ENCODE results near the gene VSX2.
"Not testable (repeated sequence)": the region's sequence is repeated elsewhere in the genome, so short reads cannot be mapped to it uniquely, and the experiment has no call there.

VSX2 gene

DNA sequence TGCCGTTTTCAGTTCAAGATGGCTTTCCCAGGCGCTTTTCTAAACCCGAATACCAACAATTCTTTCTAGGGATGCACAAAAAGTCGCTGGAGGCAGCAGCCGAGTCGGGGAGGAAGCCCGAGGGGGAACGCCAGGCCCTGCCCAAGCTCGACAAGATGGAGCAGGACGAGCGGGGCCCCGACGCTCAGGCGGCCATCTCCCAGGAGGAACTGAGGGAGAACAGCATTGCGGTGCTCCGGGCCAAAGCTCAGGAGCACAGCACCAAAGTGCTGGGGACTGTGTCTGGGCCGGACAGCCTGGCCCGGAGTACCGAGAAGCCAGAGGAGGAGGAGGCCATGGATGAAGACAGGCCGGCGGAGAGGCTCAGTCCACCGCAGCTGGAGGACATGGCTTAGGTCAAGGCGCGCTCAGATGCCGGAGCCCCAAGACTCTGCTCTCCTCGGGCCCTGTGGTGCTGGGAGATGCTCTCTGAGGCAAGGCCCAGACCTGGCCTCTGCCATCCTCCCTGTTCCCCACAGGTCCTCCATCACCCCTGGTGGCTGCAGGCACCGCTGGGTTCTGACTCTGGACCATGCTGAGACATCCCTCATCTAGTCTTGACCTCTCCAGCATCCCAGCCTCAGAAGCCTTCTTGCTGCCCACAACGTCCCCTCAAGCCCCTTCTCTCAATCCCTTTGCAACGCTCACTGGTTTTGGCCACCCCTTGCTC lies 21.4 kb downstream of the VSX2 start:
- no peak for DNase-seq

GRCh38 chr14:74261288-74261687 lies 22.0 kb downstream of the VSX2 start:
- DNase-seq, result no peak

GRCh38 chr14:74262076-74262475 lies 22.8 kb downstream of the VSX2 start:
- DNase-seq, result no peak

DNA sequence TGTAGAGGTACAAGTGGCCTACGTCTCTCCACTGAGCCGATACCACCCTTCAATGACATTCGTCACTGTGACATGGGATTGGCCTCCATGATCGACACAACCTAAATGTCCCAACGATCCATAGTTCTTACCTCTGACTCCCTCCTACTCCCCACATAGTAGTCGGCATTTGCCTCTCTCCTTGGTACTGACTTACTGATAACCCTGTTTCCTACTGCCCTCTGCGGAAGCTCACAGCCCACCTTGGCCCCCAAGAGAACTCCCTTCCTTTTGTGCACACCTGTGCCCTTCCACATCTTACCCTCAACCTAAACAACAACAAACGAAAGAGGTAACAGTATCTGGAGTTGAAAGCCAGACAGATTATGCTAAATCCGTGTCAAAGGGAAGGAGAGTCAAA lies 23.9 kb downstream of the VSX2 start:
- no peak for DNase-seq

DNA sequence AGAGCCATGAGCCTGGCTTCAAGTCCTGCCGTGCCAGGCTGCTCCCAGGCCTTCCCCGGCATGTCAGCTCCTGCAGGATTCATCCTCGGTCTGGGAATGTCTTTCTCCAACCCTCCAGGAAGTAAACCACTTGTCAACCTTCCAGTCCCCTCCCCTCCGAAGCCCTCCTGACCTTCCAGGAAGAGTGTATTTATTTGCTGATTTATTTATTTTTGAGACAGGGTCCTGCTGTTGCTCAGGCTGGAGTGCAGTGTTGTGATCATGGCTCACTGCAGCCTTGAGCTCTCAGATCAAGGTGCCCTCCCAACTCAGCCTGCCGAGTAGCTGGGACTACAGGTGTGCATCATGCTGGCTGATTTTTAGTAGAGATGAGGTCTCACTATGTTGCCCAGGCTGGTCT lies 24.7 kb downstream of the VSX2 start:
- DNase-seq, result no peak

DNA sequence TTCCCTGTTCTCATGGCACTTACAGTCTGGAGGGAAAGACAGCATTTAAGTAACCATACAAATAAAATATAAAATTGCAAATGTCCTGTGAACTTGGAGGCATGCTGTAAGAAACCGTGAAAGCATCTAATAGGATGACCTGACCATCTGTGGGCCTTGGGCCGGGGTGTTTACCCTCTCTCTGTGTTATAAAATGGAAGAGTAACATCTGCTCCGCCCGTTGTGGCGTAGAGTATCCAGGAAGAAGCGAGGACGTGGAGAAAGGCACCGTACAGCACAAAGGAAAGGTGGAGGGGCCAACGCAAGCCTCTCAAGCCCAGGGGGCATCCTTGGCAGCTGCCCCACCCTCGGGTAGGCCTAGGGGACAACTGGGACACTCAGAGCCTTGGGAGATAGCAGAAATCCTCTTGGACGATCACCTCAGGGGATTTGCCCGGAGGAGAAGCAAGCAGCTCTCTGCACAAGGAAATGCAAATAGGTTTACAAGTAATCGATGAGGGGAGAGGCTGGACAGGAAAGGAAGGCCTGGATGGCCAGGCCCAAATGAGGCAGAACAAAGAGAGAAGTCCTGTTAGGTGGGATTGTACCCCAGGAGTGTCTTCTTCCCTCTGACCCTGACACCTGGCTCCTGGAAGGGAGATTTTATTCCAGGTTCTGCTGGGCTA lies 26.2 kb downstream of the VSX2 start:
- DNase-seq, result no peak

DNA sequence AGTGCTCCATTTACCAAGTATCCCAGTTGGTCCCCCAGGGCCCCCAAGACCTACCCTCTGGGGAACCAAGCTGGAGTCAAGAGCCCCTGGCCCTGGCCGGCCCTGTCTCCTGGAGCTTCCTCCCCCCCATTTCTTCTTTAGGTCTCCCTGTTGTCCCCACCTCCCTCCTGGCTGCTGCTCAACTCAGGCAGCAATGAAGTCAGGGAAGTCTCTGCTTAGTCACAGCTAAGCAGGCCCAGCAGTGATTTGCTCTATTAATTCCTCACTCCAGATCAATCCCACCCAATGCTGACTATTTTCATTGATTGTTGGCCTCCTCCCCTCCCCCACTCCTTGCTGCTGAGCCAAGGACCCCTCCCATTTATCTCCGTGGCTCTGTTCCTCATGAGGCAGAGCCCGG lies 28.3 kb downstream of the VSX2 start:
- no peak for DNase-seq

- not testable (repeated sequence) for DNase-seq
These were observed 31.3 kb downstream of the VSX2 start for GRCh38 chr14:74270382-74271177.

DNA sequence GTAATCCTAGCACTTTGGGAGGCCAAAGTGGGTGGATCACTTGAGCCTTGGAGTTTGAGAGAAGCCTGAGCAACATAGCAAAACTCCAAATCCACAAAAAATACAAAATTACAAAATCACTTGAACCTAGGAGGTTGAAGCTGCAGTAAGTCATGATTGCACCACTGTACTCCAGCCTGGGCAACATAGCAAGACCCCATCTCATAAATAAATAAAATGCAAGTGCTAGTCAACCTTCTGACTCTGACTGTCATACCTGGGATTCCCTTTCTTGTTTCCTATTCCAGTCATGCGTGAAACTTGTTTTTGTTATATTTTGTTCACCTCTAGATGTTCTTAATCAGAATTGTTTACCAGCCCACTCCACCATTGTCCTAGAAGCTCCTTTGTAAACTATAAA lies 32.1 kb downstream of the VSX2 start:
- no peak for DNase-seq

DNA sequence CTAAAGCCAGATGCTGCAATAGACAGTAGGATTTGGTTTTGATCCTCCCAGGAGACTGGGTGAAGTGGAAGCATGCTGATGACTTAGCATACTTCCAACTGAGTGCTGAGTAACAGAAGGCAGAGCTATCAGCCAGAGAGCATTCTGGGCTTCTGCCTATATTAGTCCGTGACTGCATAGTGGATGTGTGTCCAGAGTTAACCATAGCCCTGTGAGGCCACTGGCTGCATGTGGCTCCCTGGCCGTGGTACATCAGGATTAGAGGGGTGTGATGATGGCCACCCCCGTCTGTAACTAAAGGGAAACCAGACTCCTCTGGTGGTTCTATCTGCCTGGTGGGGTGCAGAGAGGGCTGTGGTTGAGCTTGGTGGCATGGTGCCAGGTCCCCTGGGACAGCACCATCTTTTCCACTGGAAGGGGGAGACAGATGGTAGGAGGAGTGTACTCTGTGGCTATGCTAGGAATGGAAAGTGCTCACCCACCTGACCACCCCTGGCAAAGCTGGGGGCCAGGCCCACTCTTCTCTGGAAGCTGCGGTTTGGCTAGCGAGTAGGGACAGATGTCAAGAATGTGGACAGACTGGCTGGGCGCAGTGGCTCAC lies 36.1 kb downstream of the VSX2 start:
- DNase-seq, result no peak

DNA sequence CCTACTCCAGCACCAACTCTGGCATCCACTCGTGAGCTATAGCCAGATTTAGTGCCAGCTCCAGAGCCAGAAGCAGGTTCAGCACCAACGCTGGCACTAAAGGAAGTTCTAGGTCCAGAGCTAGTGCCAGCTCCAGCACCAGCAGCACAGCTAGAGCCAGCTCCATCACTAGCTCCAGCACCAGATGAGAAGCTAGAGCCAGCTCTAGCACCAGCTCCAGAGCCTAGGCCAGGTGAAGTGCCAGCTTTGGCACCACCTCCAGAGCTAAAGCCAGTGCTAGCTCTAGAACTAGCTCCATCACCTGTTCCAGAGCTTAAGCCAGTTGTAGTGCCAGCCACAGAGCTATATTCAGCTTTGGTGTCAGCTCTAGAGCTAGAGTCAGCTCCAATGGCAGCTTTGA lies 38.8 kb downstream of the VSX2 start:
- no peak for DNase-seq

DNA sequence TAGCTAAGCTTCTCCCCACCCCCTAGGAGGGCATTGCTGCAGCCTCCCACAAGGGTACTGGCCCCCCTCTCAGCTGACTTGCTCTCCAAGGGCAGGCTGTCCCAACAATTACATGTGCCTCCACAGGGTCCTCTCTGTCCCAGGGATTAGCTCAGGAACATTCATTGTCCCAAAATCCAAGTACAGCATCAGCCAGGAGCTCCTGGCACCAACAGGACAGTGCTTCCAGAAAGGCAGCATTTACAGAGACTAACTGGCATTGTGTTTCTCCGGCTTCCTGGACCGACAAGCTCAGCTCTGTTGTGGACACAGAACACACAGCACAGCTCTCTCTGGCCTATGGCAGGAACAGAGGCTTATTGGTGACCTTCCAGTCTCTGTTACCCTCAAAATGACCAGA lies 41.8 kb downstream of the VSX2 start:
- DNase-seq, result no peak

- DNase-seq, result no peak
These were observed 47.5 kb downstream of the VSX2 start for GRCh38 chr14:74286736-74287135.

GRCh38 chr14:74289801-74290200 lies 50.6 kb downstream of the VSX2 start:
- no peak for DNase-seq

DNA sequence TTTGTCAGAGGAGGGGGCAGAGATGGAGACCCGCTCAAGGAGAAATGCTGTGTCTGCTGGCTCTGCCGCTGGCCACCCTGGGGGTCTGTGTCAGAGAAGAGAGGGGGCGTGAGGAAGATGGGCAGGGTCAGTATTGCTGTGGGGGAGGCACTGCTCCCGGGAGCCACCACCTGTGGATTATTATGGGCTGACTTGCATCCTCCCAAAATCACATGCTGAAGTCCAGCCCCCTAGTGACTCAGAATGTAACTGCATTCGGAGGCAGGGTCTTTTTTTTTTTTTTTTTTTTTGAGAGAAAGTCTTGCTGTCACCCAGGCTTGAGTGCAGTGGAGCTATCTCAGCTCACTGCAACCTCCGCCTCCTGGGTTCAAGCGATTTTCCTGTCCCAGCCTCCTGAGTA lies 51.2 kb downstream of the VSX2 start:
- peak; percentile 18 for DNase-seq

- DNase-seq, result no peak
These were observed 52.8 kb downstream of the VSX2 start for GRCh38 chr14:74292061-74292460.

- no peak for DNase-seq
These were observed 54.4 kb downstream of the VSX2 start for GRCh38 chr14:74293606-74294005.

GRCh38 chr14:74296037-74296467 lies 56.8 kb downstream of the VSX2 start:
- no peak for DNase-seq

GRCh38 chr14:74297986-74298385 lies 58.7 kb downstream of the VSX2 start:
- no peak for DNase-seq

DNA sequence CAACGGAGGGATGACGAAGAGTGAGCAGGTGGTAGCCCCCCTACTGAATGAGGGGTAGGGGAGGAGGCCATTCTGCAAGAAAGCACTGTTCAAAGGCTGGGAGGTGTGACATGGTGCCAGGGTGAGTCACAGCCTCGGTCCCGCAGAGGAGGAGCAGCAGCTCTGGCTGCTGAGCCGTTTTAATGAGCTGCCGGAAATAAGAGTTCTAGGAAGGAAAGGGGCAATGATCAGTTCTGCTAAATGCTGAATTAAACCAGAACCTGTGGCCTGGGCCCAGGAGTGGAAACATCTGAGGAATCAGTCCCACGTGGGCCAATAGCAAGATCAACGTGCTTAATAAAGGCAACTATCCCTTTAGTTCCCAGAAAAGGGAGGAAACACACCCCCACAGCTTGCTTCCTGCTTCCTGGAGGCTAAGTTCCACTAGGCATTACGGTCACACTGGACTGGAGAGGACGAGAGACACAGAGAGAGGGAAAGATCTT lies 59.9 kb downstream of the VSX2 start:
- peak; percentile 39 for DNase-seq

DNA sequence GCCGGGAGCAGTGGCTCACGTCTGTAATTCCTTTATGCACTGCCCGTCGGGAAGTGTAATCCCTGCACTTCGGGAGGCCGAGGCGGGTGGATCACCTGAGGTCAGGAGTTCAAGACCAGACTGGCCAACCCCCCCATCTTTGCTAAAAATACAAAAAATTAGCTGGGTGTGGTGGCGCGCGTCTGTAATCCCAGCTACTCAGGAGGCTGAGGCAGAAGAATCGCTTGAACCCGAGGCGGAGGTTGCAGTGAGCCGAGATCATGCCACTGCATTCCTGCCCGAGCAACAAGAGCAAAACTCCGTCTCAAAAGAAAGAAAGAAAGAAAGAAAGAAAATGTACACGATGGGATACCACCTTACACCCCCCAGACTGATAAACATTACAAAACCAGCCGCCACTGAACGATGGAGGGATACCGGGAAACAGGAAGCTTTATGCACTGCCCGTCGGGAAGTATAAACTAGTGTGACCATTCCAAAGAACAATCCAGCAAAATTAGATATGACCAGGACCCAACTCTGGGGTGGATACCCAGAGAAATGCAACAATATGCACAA lies 62.4 kb downstream of the VSX2 start:
- no peak for DNase-seq

DNA sequence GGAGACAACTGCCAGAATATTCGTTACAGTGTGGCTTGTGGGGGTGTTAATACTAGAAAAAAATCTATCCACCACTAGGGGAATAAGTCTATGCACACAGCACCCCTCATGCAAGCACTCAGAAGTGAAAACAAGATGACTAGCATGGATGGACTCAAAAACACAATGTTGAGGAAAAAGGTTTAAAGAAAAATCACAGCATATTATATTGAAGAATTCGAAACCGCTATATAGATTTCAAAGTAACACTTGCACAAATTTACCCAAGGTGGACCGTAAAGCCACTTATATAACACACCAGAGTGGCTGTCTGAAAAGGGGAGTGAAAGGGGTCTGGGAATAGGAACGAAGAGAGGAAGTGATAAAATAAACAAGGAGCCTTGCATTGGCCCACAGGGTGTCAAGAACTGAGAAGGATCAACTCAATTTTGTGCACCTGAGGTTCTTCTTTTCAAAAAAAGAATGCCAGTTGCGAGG lies 62.9 kb downstream of the VSX2 start:
- DNase-seq, result peak; percentile 68
